ENCODE results near the gene TOGARAM2.

GRCh38 chr2:28955467-28955866 lies 25.6 kb upstream of the TOGARAM2 start:
- no peak for TF ChIP-seq POLR2AphosphoS5 (IDR thresholded peaks at IDR 0.05)
- TF ChIP-seq CTCF (IDR thresholded peaks at IDR 0.05), result no peak
